Activated CD8-positive, alpha-beta memory T cell treated with anti-CD3 and anti-CD28 coated beads for 48 hours (primary cell): Measurements from ENCODE around the gene RPS15.

Source experiments
- DNase-seq, 3 experiments: peaks; one replicate each; pipeline ENCODE4 v3.0.0-alpha.2; 2020; ENCODE audit warnings: low read depth in 2 of 3, low spot score in 2 of 3

RPS15 gene

DNA sequence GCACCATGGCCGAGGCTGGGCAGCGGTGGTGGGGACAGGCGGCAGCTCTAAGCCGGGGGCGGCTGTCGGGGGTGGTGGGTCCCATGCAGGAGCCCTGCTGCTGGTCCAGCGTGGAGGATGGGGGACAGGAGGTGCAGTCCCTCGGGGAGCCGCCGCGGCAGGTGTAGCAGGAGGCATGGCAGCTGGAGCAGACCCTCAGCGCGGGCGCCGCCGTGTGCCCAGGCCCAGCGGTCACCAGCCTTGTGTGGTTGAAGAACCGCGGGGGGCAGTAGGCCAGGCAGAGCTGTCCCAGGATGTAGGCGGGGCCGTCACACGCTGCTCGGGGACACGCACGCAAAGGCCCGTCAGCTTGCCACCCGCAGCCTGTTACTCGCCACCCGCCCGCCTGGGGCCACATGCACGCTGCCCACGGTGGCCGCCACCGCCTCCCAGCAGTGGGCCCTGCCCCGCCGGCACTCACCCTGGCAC lies 43.7 kb downstream of the RPS15 start:
- DNase-seq, result no peak

DNA sequence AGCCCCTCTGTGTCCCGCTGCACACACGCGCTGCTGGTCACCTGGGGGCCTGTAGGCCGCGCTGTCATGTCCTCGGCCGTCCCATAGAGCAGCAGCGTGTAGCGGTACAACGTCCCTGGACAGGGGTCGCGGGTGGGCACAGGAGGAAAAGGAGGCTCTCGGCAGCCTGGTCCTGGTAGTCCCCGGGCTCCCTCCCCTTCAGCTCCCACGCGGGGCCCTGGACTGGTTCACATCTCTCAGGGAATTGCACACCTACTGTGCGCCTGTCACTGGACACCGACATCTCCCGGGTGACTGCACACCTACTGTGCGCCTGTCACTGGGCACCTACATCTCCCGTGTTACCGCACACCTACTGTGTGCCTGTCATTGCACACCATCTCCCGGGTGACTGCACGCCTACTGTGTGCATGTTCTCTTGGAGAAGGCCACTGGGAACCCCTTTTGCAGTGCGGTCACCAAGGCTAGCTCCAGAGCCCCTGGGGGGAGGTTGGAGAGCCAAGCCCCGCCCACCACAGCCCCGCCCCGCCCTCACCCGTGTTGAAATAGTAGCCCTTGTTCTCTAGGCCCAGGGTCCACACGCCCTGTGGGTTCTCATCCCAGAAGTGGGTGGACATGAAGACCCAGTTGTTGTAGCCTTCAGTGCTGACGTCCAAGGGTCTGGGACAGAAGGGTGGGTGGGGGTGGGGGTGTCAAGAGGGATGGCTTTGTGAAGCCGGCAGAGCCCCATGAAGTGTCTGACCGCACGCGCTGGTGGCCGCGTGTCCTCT lies 44.4 kb downstream of the RPS15 start:
- DNase-seq, result no peak

- no peak for DNase-seq
These were observed 45.2 kb downstream of the RPS15 start for GRCh38 chr19:1483131-1483978.

GRCh38 chr19:1483979-1484428 lies 45.8 kb downstream of the RPS15 start:
- no peak for DNase-seq

GRCh38 chr19:1486720-1487575 lies 48.8 kb downstream of the RPS15 start:
- DNase-seq, result no peak

DNA sequence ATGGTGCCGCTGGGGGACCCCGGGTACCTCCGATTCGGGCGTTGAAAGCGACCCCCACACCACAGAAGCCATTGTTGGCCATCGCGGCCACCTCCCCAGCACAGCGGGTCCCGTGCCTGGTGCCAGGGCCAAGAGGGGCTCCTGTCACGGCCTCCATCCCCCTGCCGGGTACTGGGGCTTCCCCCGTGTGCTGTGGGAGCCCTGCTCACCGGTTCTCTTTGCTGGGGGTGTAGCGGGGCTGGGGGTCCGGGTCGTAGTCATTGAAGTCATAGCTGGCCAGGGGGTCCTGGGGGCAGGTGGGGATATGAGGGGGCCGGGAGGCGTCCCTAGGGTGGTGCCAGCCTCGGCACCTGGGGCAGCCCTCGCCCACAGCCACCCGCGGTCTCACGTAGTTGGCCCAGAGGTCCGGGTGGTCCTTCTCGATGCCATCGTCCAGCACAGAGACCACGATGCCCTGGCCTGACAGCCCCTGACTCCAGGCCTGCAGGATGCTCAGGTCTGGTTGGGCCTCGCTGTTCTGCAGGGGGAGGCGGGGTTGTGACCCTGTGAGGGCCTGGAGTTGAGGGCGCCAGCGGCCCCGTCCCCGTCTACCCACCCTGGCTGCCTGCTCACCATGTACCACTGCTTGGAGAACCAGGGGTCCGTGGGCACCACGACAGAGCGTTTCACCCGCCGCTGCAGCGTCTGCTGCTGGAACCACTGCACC lies 49.5 kb downstream of the RPS15 start:
- no peak for DNase-seq

DNA sequence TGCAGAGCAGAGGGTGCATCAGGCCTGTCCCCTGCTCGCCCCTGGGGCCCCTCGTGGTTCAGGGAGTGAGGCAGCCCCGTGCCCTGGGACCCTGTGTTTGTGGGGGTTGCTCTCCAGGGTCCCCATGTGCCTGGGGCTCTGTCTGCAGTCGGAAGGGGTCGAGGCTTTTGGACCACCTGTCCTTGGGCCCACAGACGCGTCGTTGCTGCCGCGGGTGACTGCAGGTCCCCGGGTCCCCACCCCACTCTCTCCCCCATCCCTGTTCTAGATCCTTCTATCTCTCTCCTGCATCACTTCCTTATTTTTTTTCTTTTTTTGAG lies 50.0 kb downstream of the RPS15 start:
- no peak for DNase-seq

GRCh38 chr19:1489463-1490310 lies 51.5 kb downstream of the RPS15 start:
- no peak for DNase-seq
